Measurements from ENCODE around the gene SLC4A4. TPM values are rescaled to one million over a fixed set of nuclear protein-coding genes. Genes with fewer than 3 reads are reported as not detected.

Gene SLC4A4
- total and polyA plus RNA-seq, 10 of the 15 experiments (the other 5 are each of a cell fraction or from before 2014, with no cell fraction given): 0.05 to 0.44 (median 0.18) TPM

DNA sequence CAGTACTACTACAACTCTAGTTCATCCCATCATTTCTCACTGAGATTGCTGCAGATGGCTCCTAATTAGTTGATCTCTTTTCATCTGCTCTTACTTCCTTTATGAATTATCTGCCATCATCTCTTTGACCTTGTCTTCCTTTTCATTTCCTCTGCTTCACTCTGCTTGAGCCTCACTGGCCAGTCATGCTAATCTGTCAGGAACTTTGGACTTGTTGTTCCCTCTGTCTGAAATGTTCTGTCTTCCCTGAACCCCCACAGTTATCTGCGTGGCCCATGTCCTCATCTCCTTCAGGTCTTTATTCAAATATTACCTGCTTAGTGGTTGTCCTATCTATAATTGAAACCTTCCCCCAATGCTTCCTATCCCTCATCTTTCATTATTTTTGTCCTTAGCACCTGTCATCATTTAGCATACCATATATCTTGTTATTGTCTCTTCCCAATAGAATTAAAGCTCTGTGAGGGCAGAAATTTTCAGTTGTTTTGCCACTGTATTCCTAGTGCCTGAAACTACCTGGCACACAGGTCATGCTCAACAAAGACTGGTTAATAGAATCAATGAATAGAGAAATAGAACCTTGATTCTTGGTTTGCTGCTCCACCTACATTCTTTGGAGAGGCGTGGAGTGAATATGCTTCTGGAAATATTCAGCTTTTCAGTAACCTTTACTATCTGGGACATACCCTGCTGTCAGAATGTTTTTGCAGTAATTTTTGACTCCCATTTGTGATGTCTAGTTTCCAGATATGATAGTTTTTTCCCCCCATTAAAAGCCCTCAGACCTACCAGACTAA is 5.0 kb downstream of the SLC4A4 start:
- no peak overlapping the region for H3K9ac ChIP-seq (ENCODE audit: control insufficient read depth, insufficient read depth, low read length)
- SMC1A ChIA-PET (ENCODE audit: uncharacterized antibody, unreplicated experiment): no interaction called here
- no TSS peak for BruUV-seq (replicated peaks)
- no peak overlapping the region for H3K4me2 ChIP-seq (ENCODE audit: control insufficient read depth, insufficient read depth)
- 0% methylated on average over 2 of the region's 2 CpGs for WGBS (ENCODE audit: insufficient coverage, insufficient replicate concordance, low lambda C conversion rate, missing lambda C conversion rate)
- POLR2A ChIA-PET: no interaction called here
- peaks cover 4% of the 10 kb centered on the region for H3K4me1 ChIP-seq (ENCODE audit: control insufficient read depth, insufficient read depth, low read length)
- H3K79me2 ChIP-seq (ENCODE audit: control insufficient read depth, insufficient read depth, low read length): no peaks in the 10 kb centered on the region
- ATAC-seq (no peak), FAIRE-seq (no peak), DNase-seq (ENCODE audit: low read depth, low spot score) (no peak)
- H3K4me3 ChIP-seq: no peak overlapping the region
- CTCF ChIA-PET: no interaction called here
- H3K27me3 ChIP-seq (replicated peaks in 1 of 2; ENCODE audit: control insufficient read depth in 2 of 2, insufficient read depth in 2 of 2, low read length in 1 of 2): peaks cover 0 to 2% of the 10 kb centered on the region in 2 experiments; a peak in 1 of 4 replicates
- RAD21 ChIA-PET (ENCODE audit: unreplicated experiment): no interaction called here
- H3K27ac ChIP-seq (ENCODE audit: control insufficient read depth, insufficient read depth): no peak overlapping the region
- intact Hi-C loops (cut with micrococcal nuclease; ENCODE audit: unreplicated experiment): no loop called here
- TF ChIP-seq RELB (IDR thresholded peaks at IDR 0.05; ENCODE audit: low read depth) (no peak), IKZF1 (conservative IDR thresholded peaks at IDR 0.05) (no peak), BCL3 (IDR thresholded peaks at IDR 0.05; ENCODE audit: borderline replicate concordance, insufficient read depth, low read depth, low read length, poor library complexity, severe bottlenecking) (no peak), SPI1 (IDR thresholded peaks at IDR 0.05; ENCODE audit: borderline replicate concordance, insufficient read depth, low read depth, low read length) (no peak), ZNF217 (IDR thresholded peaks at IDR 0.05) (no peak), ESRRA (IDR thresholded peaks at IDR 0.05; ENCODE audit: low read length) (no peak), ZNF622 (IDR thresholded peaks at IDR 0.05) (no peak), NFYB (IDR thresholded peaks at IDR 0.05; ENCODE audit: insufficient read depth, low read depth, low read length) (no peak), SREBF1 (IDR thresholded peaks at IDR 0.05; ENCODE audit: low read length) (no peak), SUZ12 (IDR thresholded peaks at IDR 0.05; ENCODE audit: unreplicated experiment) (no peak), EGR1 (IDR thresholded peaks at IDR 0.05; ENCODE audit: borderline replicate concordance in 1 of 2, low read depth in 2 of 2, low read length in 2 of 2) (no peak)
- TF ChIP-seq, protein P1, sequence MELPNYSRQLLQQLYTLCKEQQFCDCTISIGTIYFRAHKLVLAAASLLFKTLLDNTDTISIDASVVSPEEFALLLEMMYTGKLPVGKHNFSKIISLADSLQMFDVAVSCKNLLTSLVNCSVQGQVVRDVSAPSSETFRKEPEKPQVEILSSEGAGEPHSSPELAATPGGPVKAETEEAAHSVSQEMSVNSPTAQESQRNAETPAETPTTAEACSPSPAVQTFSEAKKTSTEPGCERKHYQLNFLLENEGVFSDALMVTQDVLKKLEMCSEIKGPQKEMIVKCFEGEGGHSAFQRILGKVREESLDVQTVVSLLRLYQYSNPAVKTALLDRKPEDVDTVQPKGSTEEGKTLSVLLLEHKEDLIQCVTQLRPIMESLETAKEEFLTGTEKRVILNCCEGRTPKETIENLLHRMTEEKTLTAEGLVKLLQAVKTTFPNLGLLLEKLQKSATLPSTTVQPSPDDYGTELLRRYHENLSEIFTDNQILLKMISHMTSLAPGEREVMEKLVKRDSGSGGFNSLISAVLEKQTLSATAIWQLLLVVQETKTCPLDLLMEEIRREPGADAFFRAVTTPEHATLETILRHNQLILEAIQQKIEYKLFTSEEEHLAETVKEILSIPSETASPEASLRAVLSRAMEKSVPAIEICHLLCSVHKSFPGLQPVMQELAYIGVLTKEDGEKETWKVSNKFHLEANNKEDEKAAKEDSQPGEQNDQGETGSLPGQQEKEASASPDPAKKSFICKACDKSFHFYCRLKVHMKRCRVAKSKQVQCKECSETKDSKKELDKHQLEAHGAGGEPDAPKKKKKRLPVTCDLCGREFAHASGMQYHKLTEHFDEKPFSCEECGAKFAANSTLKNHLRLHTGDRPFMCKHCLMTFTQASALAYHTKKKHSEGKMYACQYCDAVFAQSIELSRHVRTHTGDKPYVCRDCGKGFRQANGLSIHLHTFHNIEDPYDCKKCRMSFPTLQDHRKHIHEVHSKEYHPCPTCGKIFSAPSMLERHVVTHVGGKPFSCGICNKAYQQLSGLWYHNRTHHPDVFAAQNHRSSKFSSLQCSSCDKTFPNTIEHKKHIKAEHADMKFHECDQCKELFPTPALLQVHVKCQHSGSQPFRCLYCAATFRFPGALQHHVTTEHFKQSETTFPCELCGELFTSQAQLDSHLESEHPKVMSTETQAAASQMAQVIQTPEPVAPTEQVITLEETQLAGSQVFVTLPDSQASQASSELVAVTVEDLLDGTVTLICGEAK (IDR thresholded peaks at IDR 0.05; ENCODE audit: borderline replicate concordance): no peak
- H3K9me3 ChIP-seq (replicated peaks; ENCODE audit: control insufficient read depth, insufficient read depth, low read length): no peaks in the 10 kb centered on the region
- H2AFZ ChIP-seq (ENCODE audit: control insufficient read depth, low read depth, low read length): no peak overlapping the region
- in situ Hi-C loops (cut with MboI): no loop called here
- H3K36me3 ChIP-seq (ENCODE audit: control insufficient read depth in 2 of 2, insufficient read depth in 2 of 2, low read length in 1 of 2): no peaks in the 10 kb centered on the region
- H4K20me1 ChIP-seq (ENCODE audit: control insufficient read depth, insufficient read depth): no peaks in the 10 kb centered on the region

Measured in GM12878 (cell line).